ENCODE data around the gene SEPHS2.

SEPHS2 gene

GRCh38 chr16:30416624-30417528 is 28.8 kb downstream of the SEPHS2 start (continued):
- TF ChIP-seq ZNF341 (tag by site-specific recombination; IDR thresholded peaks at IDR 0.05; ENCODE audit: low read depth), result peak; percentile 66

GRCh38 chr16:30416047-30416603 is 29.5 kb downstream of the SEPHS2 start:
- H3K4me1 ChIP-seq (ENCODE audit: control insufficient read depth, insufficient read depth, low read length), result peaks cover 12% of the 10 kb centered on the region
- H3K4me3 ChIP-seq (ENCODE audit: low read depth, low read length), result no peak overlapping the region
- ChIA-PET CTCF (interaction anchor here (0.6 to 1.0 kb wide), 4 partner anchors 21 to 428 kb away, joined by 3 to 5 read pairs (median 3); partner anchors contain the start of gene ZNF48), POLR2A (interaction anchor here (0.6 to 2.8 kb wide), 5 partner anchors 9 to 311 kb away, joined by 4 to 11 read pairs (median 6); partner anchors contain the start of genes TBC1D10B and ZNF771)
- H3K9me3 ChIP-seq (ENCODE audit: control insufficient read depth, insufficient read depth, low read depth, low read length), result no peaks in the 10 kb centered on the region
- peaks cover 41 to 84% of the 10 kb centered on the region in 2 experiments; a peak in 2 of 3 replicates for H3K36me3 ChIP-seq (ENCODE audit: control insufficient read depth in 2 of 2, insufficient read depth in 1 of 2, low read length in 2 of 2)
- TF ChIP-seq ZNF600 (tag by site-specific recombination; IDR thresholded peaks at IDR 0.05) (peak; percentile 80), ZNF121 (tag by site-specific recombination; IDR thresholded peaks at IDR 0.05) (no peak), ZSCAN23 (tag by site-specific recombination; IDR thresholded peaks at IDR 0.05) (no peak), KLF17 (tag by site-specific recombination; IDR thresholded peaks at IDR 0.05) (peak; percentile 58), TRIM28 (IDR thresholded peaks at IDR 0.05; ENCODE audit: borderline replicate concordance, low read length) (0 out of 2 replicates have a peak, but pooled peaks have one; percentile 28), ZNF664 (tag by site-specific recombination; IDR thresholded peaks at IDR 0.05) (peak; percentile 73; the same call in 1 of the 2 replicates), ZNF548 (tag by site-specific recombination; IDR thresholded peaks at IDR 0.05) (no peak), ZNF692 (tag by site-specific recombination; IDR thresholded peaks at IDR 0.05) (0 out of 2 replicates have a peak, but pooled peaks have one; percentile 20), TSHZ1 (tag by site-specific recombination; IDR thresholded peaks at IDR 0.05; ENCODE audit: borderline replicate concordance) (peak; percentile 48; the same call in 1 of the 2 replicates), ZXDB (tag by site-specific recombination; IDR thresholded peaks at IDR 0.05) (no peak), ZNF473 (tag by site-specific recombination; IDR thresholded peaks at IDR 0.05) (no peak), ZSCAN16 (tag by site-specific recombination; IDR thresholded peaks at IDR 0.05) (peak; percentile 87), SP7 (tag by site-specific recombination; IDR thresholded peaks at IDR 0.05) (peak; percentile 72), ZNF561 (tag by site-specific recombination; IDR thresholded peaks at IDR 0.05; ENCODE audit: borderline replicate concordance) (no peak), ZNF629 (tag by site-specific recombination; IDR thresholded peaks at IDR 0.05) (peak; percentile 31; the same call in 1 of the 2 replicates), HOXA7 (CRISPR knock-in tag; IDR thresholded peaks at IDR 0.05; ENCODE audit: borderline replicate concordance) (no peak), PRDM10 (tag by site-specific recombination; IDR thresholded peaks at IDR 0.05) (peak; percentile 78), ZEB2 (tag by site-specific recombination; IDR thresholded peaks at IDR 0.05) (peak; percentile 38), ZNF626 (tag by site-specific recombination; IDR thresholded peaks at IDR 0.05) (no peak), ZBTB17 (tag by site-specific recombination; IDR thresholded peaks at IDR 0.05) (peak; percentile 95), MEIS1 (CRISPR knock-in tag; IDR thresholded peaks at IDR 0.05; ENCODE audit: borderline replicate concordance) (no peak)
- no peak overlapping the region for H3K27ac ChIP-seq (ENCODE audit: extremely low read depth, low read depth, low read length)

All from HEK293 (cell line).